SK-N-SH (cell line): ENCODE data around the gene HINFP. TPM values are rescaled to one million over a fixed set of nuclear protein-coding genes. Genes with fewer than 3 reads are reported as not detected.

Source experiments
- CTCF ChIA-PET: fragments of 300-600, 350-600 bp; formaldehyde crosslinking; extraction: SDS; loops from one replicate; lab custom pipeline; 2021; lab: Yijun Ruan, JAX
- POLR2A ChIA-PET: fragments of 350-600 bp; sonication (Branson Sonifier 250); formaldehyde crosslinking; extraction: SDS; loops from one replicate; lab custom pipeline; 2020; ENCODE audit warnings: antibody characterized with exemption, inconsistent platforms; lab: Yijun Ruan, JAX
- DNase-seq: peaks from one replicate; pipeline ENCODE4 v3.0.0; 2012
- H2AFZ ChIP-seq: fragments of 200-600 bp; sonication (generic); 2 replicates; pipeline ENCODE4 v1.8.1; 2016; ENCODE audit warnings: antibody characterized with exemption, mild to moderate bottlenecking, low read depth
- H3F3A ChIP-seq: fragments of 200-600 bp; sonication (generic); replicated peaks from 2 replicates; pipeline ENCODE3; 2016; ENCODE audit warnings: antibody characterized with exemption, mild to moderate bottlenecking; ENCODE audit not compliant: insufficient read depth
- H3K27ac ChIP-seq, 2 experiments: fragments of 200-500 bp in 1 of 2; fragments of 200-600 bp in 1 of 2; sonication (Bioruptor generic) in 1 of 2; sonication (generic), shearing (Covaris generic) in 1 of 2; 2 replicates each; pipeline versions ENCODE4 v1.5.1 to v1.6.1; 2014 to 2016; ENCODE audit warnings: low read depth in 2 of 2, inconsistent platforms in 1 of 2, low read length in 1 of 2, mild to moderate bottlenecking in 1 of 2, mixed read lengths in 1 of 2
- H3K27me3 ChIP-seq: fragments of 200-600 bp; sonication (generic), shearing (Covaris generic); 2 replicates; pipeline ENCODE4 v1.6.1; 2016; ENCODE audit warnings: mixed run types; ENCODE audit not compliant: insufficient read depth
- H3K36me3 ChIP-seq, 2 experiments: fragments of 200-500 bp in 1 of 2; fragments of 200-600 bp in 1 of 2; sonication (Bioruptor generic) in 1 of 2; sonication (generic) in 1 of 2; replicated peaks in 1 of 2; 2 replicates each; pipeline versions ENCODE3 to v1.5.1; 2014 to 2016; ENCODE audit warnings: low read length in 1 of 2, mild to moderate bottlenecking in 1 of 2; ENCODE audit not compliant: insufficient read depth in 2 of 2, control insufficient read depth in 1 of 2
- H3K4me1 ChIP-seq, 2 experiments: fragments of 200-500 bp in 1 of 2; fragments of 200-600 bp in 1 of 2; sonication (Bioruptor generic) in 1 of 2; sonication (generic), shearing (Covaris generic) in 1 of 2; 2 replicates each; pipeline versions ENCODE4 v1.5.1 to v1.6.1; 2014 to 2016; ENCODE audit warnings: low read depth in 1 of 2, low read length in 1 of 2, mixed run types in 1 of 2; ENCODE audit not compliant: insufficient read depth in 2 of 2, control insufficient read depth in 1 of 2
- H3K4me2 ChIP-seq: fragments of 200-600 bp; sonication (generic), shearing (Covaris generic); 2 replicates; pipeline ENCODE4 v1.6.1; 2017; ENCODE audit warnings: mixed run types
- H3K4me3 ChIP-seq, 2 experiments: fragments of 200-500 bp in 1 of 2; fragments of 200-600 bp in 1 of 2; sonication (Bioruptor generic) in 1 of 2; sonication (generic), shearing (Covaris generic) in 1 of 2; 2 replicates each; pipeline versions ENCODE4 v1.5.1 to v1.8.1; 2014 to 2016; ENCODE audit warnings: low read depth in 2 of 2, inconsistent platforms in 1 of 2, low read length in 1 of 2, mild to moderate bottlenecking in 1 of 2, mixed read lengths in 1 of 2, moderate library complexity in 1 of 2
- H3K79me2 ChIP-seq: fragments of 200-600 bp; sonication (generic); 2 replicates; pipeline ENCODE4 v1.8.1; 2017; ENCODE audit warnings: mild to moderate bottlenecking; ENCODE audit not compliant: insufficient read depth
- H3K9ac ChIP-seq: fragments of 200-600 bp; sonication (generic); 2 replicates; pipeline ENCODE4 v1.6.1; 2017; ENCODE audit warnings: mixed run types
- H3K9me2 ChIP-seq: fragments of 200-600 bp; sonication (generic); 2 replicates; pipeline ENCODE4 v1.6.1; 2017; ENCODE audit warnings: mixed run types
- H3K9me3 ChIP-seq: fragments of 200-600 bp; sonication (generic); 2 replicates; pipeline ENCODE4 v1.6.1; 2017; ENCODE audit warnings: mixed run types, mild to moderate bottlenecking, moderate library complexity
- H4K20me1 ChIP-seq: fragments of 200-600 bp; sonication (generic); 2 replicates; pipeline ENCODE4 v1.6.1; 2017; ENCODE audit warnings: mild to moderate bottlenecking, mixed run types; ENCODE audit not compliant: insufficient read depth
- EZH2phosphoT487 ChIP-seq: fragments of 200-600 bp; sonication (generic); IDR thresholded peaks from 2 replicates; pipeline ENCODE4 v1.6.1; 2017; ENCODE audit warnings: low read depth, mixed run types, mild to moderate bottlenecking, antibody characterized with exemption, moderate library complexity, borderline replicate concordance
- FOSL2 ChIP-seq: IDR thresholded peaks from 2 replicates; pipeline ENCODE4 v1.4.0; 2012; ENCODE audit warnings: low read depth, mild to moderate bottlenecking, moderate library complexity, borderline replicate concordance
- FOXJ3 ChIP-seq: sonication (generic); formaldehyde crosslinking; IDR thresholded peaks from 2 replicates; pipeline ENCODE4 v1.5.1; 2020; ENCODE audit warnings: mild to moderate bottlenecking, missing genetic modification reagents
- FOXM1 ChIP-seq: IDR thresholded peaks from 2 replicates; pipeline ENCODE4 v1.4.0; 2012; ENCODE audit warnings: low read depth, mild to moderate bottlenecking
- GABPA ChIP-seq: IDR thresholded peaks from 2 replicates; pipeline ENCODE4 v1.4.0; 2012; ENCODE audit warnings: low read depth, mild to moderate bottlenecking
- IRF3 ChIP-seq: fragments of 150-350 bp; IDR thresholded peaks from 2 replicates; pipeline ENCODE4 v1.6.1; 2016; ENCODE audit warnings: mild to moderate bottlenecking, low read depth, low read length
- JUND ChIP-seq: IDR thresholded peaks from 2 replicates; pipeline ENCODE4 v1.4.0; 2012
- MXI1 ChIP-seq: IDR thresholded peaks from 2 replicates; pipeline ENCODE4 v1.6.1; 2012; ENCODE audit warnings: mild to moderate bottlenecking, low read depth, low read length, improper control_type of control experiment
- NFIC ChIP-seq: IDR thresholded peaks from 2 replicates; pipeline ENCODE4 v1.4.0; 2012; ENCODE audit warnings: borderline replicate concordance
- NRF1 ChIP-seq: IDR thresholded peaks from 2 replicates; pipeline ENCODE4 v1.6.1; 2012; ENCODE audit warnings: low read depth, mild to moderate bottlenecking, low read length
- POLR2AphosphoS5 ChIP-seq: IDR thresholded peaks from 2 replicates; pipeline ENCODE4 v1.6.1; 2012; ENCODE audit warnings: low read depth, low read length
- RAD21 ChIP-seq: IDR thresholded peaks from 2 replicates; pipeline ENCODE4 v1.6.1; 2012; ENCODE audit warnings: mild to moderate bottlenecking, low read length
- RCOR1 ChIP-seq: fragments of 150-350 bp; IDR thresholded peaks from 2 replicates; pipeline ENCODE4 v1.6.1; 2017; ENCODE audit warnings: antibody characterized with exemption, low read length
- REST ChIP-seq: IDR thresholded peaks from 2 replicates; pipeline ENCODE4 v1.6.1; 2012; ENCODE audit warnings: mild to moderate bottlenecking, low read depth, low read length, moderate library complexity
- RFX5 ChIP-seq: IDR thresholded peaks from 2 replicates; pipeline ENCODE4 v1.6.1; 2012; ENCODE audit warnings: mild to moderate bottlenecking, improper control_type of control experiment, low read length
- RXRA ChIP-seq: IDR thresholded peaks from 2 replicates; pipeline ENCODE4 v1.4.0; 2012; ENCODE audit warnings: low read depth, mild to moderate bottlenecking, borderline replicate concordance
- SIN3A ChIP-seq: IDR thresholded peaks from 2 replicates; pipeline ENCODE4 v1.6.1; 2012; ENCODE audit warnings: low read depth, mild to moderate bottlenecking, low read length, moderate library complexity, borderline replicate concordance
- SMC3 ChIP-seq: IDR thresholded peaks from 2 replicates; pipeline ENCODE4 v1.6.1; 2012; ENCODE audit warnings: low read depth, low read length, improper control_type of control experiment
- TAF1 ChIP-seq: IDR thresholded peaks from 2 replicates; pipeline ENCODE4 v1.6.1; 2012; ENCODE audit warnings: low read depth, mild to moderate bottlenecking, low read length, moderate library complexity, borderline replicate concordance
- TEAD4 ChIP-seq: IDR thresholded peaks from 2 replicates; pipeline ENCODE4 v1.4.0; 2012; ENCODE audit warnings: mild to moderate bottlenecking, borderline replicate concordance; ENCODE audit not compliant: insufficient read depth
- whole genome bisulfite sequencing: methylation state at CpG from one replicate; pipeline ENCODE4 v1.1.6; 2017; ENCODE audit warnings: low lambda C conversion rate; 5-methylcytosine and 5-hydroxymethylcytosine counted together
- polyA plus RNA-seq, 3 experiments: library from polyadenylated mRNA; depleted of rRNA; stranded (reverse); fragments of >200 nt; gene quantifications; 2 replicates each; pipeline ENCODE4 v1.2.3, GENCODE V29; 2012
- TF ChIP-seq, protein P1 (sequence below): IDR thresholded peaks from 2 replicates; pipeline ENCODE4; 2012
- TF ChIP-seq, protein P2 (sequence below): fragments of 200-600 bp; sonication (generic); IDR thresholded peaks from 2 replicates; pipeline ENCODE4 v1.6.1; 2017; ENCODE audit warnings: antibody characterized with exemption, mild to moderate bottlenecking, moderate library complexity
- TF ChIP-seq, protein P3 (sequence below): IDR thresholded peaks from 2 replicates; pipeline ENCODE4 v1.4.0; 2012; ENCODE audit warnings: low read depth, borderline replicate concordance

HINFP gene
- polyA plus RNA-seq, 1 of the 3 experiments (the other 2 are of a cell fraction) = 21.8 TPM

GRCh38 chr11:119101759-119102423, 19.5 kb upstream of the HINFP start, which contains the start of gene DPAGT1:
Gene DPAGT1 (minus strand): TSS chr11:119101853. CDS start chr11:119101655, 198 bp downstream.
- Histone ChIP-seq H3K9me2 (no peaks in the 10 kb centered on the region), H2AFZ (peak within 1 kb of the TSS; percentile 77), H3K4me2 (peak within 1 kb of the TSS; percentile 98), H3F3A (peaks cover 35% of the 10 kb centered on the region), H3K9ac (peak within 1 kb of the TSS; percentile 78), H3K27me3 (no peaks in the 10 kb centered on the region), H3K27ac (peak within 1 kb of the TSS; percentile 93 to 97), H3K4me1 (peaks cover 13 to 29% of the 10 kb centered on the region in 2 experiments; a peak in 3 of 4 replicates), H4K20me1 (no peaks in the 10 kb centered on the region), H3K4me3 (peak within 1 kb of the TSS; percentile 80 to 90), H3K36me3 (peaks cover 12 to 19% of the 10 kb centered on the region in 2 experiments), H3K9me3 (no peaks in the 10 kb centered on the region), H3K79me2 (peaks cover 42% of the 10 kb centered on the region)
- ChIA-PET CTCF (interaction anchor here (0.6 to 2.0 kb wide), 16 partner anchors 10 to 273 kb away, joined by 3 to 13 read pairs (median 4); partner anchors contain the start of genes ABCG4, CBL and NLRX1), POLR2A (interaction anchor here (0.7 to 1.6 kb wide), 8 partner anchors 8 to 237 kb away, joined by 3 to 6 read pairs (median 3); partner anchors contain the start of genes HMBS, HYOU1, MCAM and RPS25)
- peak; percentile 81 for DNase-seq
- under 1% methylated on average over 25 of the region's 32 CpGs for WGBS
- TF ChIP-seq IRF3 (no peak), RCOR1 (no peak; the same call in 1 of the 2 replicates), RFX5 (no peak), FOSL2 (no peak), TEAD4 (peak; percentile 41; the same call in 1 of the 2 replicates), EZH2phosphoT487 (no peak), NFIC (peak; percentile 11; the same call in 1 of the 2 replicates), JUND (no peak), NRF1 (no peak), FOXM1 (no peak), MXI1 (peak; percentile 94), GABPA (peak; percentile 87), POLR2AphosphoS5 (0 out of 2 replicates have a peak, but pooled peaks have one; percentile 27), REST (0 out of 2 replicates have a peak, but pooled peaks have one; percentile 23), FOXJ3 (CRISPR knock-in tag) (peak; percentile 30; the same call in 1 of the 2 replicates), RAD21 (no peak), SMC3 (no peak), TAF1 (peak; percentile 76), RXRA (no peak), SIN3A (peak; percentile 52)
- TF ChIP-seq, protein P1, sequence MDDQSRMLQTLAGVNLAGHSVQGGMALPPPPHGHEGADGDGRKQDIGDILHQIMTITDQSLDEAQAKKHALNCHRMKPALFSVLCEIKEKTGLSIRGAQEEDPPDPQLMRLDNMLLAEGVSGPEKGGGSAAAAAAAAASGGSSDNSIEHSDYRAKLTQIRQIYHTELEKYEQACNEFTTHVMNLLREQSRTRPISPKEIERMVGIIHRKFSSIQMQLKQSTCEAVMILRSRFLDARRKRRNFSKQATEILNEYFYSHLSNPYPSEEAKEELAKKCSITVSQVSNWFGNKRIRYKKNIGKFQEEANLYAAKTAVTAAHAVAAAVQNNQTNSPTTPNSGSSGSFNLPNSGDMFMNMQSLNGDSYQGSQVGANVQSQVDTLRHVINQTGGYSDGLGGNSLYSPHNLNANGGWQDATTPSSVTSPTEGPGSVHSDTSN = no peak
- TF ChIP-seq, protein P2, sequence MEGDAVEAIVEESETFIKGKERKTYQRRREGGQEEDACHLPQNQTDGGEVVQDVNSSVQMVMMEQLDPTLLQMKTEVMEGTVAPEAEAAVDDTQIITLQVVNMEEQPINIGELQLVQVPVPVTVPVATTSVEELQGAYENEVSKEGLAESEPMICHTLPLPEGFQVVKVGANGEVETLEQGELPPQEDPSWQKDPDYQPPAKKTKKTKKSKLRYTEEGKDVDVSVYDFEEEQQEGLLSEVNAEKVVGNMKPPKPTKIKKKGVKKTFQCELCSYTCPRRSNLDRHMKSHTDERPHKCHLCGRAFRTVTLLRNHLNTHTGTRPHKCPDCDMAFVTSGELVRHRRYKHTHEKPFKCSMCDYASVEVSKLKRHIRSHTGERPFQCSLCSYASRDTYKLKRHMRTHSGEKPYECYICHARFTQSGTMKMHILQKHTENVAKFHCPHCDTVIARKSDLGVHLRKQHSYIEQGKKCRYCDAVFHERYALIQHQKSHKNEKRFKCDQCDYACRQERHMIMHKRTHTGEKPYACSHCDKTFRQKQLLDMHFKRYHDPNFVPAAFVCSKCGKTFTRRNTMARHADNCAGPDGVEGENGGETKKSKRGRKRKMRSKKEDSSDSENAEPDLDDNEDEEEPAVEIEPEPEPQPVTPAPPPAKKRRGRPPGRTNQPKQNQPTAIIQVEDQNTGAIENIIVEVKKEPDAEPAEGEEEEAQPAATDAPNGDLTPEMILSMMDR = no peak
- TF ChIP-seq, protein P3, sequence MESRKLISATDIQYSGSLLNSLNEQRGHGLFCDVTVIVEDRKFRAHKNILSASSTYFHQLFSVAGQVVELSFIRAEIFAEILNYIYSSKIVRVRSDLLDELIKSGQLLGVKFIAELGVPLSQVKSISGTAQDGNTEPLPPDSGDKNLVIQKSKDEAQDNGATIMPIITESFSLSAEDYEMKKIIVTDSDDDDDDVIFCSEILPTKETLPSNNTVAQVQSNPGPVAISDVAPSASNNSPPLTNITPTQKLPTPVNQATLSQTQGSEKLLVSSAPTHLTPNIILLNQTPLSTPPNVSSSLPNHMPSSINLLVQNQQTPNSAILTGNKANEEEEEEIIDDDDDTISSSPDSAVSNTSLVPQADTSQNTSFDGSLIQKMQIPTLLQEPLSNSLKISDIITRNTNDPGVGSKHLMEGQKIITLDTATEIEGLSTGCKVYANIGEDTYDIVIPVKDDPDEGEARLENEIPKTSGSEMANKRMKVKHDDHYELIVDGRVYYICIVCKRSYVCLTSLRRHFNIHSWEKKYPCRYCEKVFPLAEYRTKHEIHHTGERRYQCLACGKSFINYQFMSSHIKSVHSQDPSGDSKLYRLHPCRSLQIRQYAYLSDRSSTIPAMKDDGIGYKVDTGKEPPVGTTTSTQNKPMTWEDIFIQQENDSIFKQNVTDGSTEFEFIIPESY = no peak
